Epidermal melanocyte (primary cell): ENCODE results near the gene AUH.

Experiments
- DNase-seq: peaks from one replicate; pipeline ENCODE4 v3.0.0; 2011; ENCODE audit warnings: low spot score; ENCODE audit not compliant: insufficient read length

AUH gene

DNA sequence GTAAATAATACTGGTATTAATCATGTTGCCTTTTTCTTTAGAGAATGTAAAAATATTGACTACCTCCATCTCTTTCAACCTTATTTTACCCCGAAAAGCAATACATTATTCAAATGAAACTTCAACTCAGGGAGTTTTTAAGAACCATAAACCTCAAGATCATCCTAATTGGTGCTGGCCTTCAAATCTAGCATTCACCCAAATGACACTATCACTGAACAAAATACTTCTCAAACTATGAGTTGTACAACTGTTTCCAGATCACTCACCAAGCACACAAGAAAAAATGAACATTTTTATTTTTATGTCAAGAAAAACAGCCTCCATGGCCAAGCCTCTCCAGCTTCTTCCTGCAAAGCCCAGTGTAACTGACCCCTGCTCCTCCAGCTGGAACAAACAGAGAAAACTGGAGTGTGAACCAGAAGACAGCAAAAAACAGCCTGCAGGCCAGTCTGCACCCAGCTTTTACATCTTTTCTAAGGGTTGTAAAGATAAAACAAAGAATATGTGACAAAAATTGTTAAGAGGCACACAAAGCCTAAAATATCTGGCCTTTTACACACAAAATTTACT lies 21.2 kb downstream of the AUH start:
- DNase-seq, result no peak

DNA sequence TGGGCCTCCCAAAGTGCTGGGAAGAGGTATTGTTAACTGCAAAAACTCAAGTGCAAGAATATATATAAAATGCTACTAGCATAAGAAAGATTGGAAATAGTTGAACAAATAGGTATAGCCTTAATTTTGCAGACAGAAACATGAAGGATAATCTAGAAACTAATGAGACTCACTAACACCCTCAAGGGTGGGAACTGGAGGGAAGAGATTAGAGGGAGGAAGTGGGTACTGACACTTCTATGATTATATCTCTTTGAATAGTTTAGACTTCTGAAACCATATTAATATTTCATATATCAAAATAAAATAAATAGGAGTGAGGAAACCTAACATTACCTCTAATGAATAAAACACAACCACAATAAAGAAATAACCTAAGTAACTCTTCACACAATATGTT lies 23.0 kb downstream of the AUH start:
- no peak for DNase-seq

DNA sequence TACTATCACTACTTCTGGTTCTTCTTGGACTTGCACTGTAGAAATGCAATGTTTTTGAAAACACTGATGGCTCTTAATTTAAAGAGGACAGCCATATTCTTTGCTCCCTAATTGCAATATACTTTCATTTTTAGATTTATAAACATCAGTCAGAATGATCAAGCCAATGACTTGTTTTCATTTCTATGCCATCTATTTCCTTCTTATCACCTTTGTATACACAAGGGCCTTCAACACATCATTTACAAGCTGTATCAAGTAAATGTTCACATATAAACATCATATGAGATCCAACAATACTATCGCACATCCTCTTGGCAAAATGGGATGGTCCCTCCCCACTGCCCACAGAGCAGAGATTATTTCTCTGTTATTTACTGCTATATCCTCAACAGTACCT lies 24.9 kb downstream of the AUH start:
- DNase-seq, result no peak

DNA sequence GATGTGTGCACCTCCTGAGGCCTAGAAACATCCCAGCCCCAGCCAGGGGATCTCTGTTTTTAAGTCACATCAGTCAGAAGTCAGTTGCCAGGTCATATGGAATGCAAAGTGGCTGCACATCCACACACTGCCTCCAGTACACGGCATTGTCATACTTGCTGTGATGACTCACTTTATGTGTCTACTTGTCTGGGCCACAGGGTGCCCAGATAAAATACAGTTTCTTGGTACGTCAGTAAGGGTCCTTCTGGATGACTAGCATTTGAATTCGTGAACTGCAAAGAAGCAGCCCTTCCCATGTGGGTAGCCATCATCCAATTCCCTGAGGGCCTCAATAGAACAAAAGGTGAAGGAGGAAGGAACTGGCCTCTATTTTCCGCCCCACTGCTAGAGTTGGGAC lies 27.7 kb downstream of the AUH start:
- no peak for DNase-seq

DNA sequence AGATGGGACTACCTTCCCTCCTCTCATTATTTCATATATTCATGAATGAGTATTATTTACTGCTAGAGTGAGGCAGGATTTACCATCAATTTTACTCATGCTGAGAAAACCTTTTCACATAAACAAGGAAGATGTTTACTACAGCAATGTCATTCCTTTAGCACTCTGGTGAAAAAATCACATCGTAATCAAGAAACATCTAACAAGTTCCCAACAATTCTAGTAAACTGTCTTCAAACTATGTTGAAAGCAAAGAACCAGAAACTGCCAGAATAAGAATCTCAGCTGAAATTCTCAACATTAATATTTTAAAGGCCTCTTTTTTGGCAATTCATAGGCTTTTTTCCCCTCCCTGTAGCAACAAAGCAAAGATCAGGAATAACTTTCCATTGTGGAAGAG lies 28.2 kb downstream of the AUH start:
- DNase-seq, result no peak

DNA sequence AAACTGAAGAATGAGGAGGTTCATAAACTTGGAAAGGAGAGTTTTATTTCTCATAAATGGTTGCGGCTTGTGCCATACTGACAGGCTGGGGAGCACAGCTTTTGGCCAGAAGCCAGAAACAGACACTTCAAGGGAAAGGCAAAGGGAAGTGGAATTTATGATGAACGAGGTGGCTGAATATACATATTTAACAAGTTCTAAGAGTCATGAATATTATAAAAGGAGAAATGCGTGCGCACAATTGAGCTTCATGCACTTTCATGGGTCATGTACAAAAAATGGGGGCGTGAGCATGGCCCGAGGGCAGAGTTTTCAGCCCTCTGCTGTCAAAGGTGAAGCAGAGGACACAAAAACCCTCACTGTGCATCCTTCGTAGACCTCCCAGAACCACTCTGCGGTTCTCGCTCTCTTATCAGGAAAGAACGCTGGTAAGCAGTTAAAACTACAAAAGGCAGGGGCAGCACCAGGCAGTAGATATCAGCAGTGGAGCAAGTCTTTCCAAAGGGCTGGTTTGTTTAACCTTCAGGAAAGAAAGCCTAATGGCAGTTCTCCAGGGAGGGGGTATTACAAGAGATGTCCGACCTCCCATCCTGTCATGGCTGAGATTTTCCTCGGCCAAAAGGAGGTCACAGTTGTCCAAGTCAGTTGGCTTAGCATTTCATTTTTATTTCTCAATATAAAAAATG lies 29.0 kb downstream of the AUH start:
- no peak for DNase-seq

DNA sequence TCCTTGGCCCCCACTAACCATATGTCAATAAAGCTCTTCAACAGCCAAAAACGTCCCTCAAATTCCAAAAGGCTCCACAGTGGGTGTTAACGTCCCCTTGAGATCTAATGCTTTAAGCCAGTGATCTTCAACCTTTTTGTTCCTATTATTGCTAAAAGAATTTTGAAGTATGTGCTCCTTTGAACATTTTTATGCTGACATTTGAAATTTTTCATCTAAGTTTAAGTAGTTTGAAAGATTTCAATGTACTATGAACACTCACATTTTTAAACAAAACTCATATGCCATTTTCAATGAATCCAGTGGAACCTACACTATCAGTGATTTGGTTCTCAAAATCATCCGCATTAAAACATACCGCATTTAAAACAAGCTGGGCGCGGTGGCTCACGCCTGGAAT lies 29.9 kb downstream of the AUH start:
- no peak for DNase-seq

DNA sequence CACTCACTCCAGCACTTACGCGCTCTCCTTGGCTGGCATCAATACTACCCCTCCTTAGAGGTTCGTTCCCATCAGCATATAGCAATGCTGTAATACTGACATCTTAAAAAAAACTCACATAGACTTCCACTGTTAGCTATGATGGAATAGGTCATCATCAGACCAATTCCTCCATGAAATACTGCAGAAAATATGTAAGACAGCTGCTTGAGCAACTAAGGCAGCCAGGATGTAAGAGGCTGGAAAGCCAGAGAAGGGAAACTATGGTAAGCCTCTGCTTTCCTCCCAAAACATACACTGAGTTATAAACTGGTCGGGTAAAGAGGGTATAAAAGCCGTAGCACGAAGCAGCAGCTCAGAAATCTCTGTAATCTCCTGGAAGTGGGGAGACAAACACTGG lies 33.5 kb downstream of the AUH start:
- DNase-seq, result no peak

DNA sequence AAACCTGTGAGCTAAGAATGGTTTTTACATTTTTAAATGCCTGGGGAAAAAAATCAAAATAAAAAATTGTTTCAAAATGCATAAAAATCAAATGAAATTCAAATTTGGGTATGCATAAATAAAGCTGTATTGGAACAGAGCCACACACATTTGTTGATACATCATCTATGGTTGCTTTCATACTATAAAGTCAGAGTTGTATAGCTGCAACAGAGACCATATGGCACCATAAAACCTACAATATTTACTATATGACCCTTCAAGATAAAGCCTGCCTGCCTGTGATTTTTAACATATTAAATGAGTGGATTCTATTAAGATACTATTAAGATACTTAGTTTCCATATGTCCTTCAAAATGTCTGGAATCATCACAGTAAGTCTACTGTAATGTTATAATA lies 40.0 kb downstream of the AUH start:
- no peak for DNase-seq

DNA sequence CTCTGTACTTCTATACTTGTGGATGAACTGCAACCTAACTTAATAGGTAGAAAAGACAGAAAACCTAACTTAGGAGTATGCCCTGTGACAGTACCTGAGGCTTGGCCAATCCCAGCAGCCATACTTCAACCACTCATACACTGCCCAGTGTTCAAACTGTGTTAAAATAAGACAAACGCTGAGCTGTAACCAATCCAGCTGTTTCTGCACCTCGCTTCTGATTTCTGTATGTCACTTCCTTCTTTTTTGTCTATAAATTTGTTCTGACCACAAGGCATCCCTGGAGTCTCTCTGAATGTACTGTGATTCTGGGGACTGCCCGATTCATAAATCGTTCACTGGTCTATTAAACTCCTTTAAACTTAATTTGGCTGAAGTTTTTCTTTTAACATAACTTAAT lies 41.4 kb downstream of the AUH start:
- no peak for DNase-seq

DNA sequence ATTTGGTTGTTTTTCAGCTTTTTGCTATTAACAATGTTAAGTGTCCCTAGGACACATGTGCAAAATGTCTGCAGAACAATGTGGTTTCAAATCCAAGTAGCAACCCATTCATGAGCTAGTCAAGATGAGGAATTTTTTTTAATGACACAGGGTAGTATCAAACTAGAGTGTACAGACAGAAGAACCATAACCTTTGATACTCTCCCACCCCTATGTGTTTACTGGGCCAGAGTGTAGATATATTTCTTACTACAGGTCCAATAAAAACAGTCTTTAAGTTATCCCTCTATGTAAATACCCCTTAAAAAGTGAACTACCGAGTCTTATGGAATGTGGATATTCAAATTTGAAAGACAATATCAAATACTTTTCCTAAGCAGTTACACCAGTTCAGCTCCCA lies 45.6 kb downstream of the AUH start:
- DNase-seq, result no peak

DNA sequence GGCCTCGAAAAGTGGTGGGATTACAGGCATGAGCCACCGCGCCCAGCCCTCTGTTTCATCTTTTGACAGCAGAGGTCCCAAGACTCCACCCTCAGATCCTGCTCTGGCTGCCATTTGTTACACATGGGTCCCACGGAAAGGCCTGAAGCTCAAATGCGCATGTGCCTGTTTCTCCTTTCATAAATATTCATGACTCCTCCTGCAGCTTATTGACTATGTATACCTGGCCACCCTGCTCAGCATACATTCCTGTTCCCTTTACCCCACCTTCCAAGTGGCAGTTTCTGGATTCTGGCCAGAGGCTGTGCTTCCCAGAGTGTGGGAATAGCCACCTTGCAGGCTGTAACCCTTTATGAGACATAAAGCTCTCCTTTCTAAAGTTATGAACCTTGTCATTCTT lies 46.5 kb downstream of the AUH start:
- no peak for DNase-seq

DNA sequence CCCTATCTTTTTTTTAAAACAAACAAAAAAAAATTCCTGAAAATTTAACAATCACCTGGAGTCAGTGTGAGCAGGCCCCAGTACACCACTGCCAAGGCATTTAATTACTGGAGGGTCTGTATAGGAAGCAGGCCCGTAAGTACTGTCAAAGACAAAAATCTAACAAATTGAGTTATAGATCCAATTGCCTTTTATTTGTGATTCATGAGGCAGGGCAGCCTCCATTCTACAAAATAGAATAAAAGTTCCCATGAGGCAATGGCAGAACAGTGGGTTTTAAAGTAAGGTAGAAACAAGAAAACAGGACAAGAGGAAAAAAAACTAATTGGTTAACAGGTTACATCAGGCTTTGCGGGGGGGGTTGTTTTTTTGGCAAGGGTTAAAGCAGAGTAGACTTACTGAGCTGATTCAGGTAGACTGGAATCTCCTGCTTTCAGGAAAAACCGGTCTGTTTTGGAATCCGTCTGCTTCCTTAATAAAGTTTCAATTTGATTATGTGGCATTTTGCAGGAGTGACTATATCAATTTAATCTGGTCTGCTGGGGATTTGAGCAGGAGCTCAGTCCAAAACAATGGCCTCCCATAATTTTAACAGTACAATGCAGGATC lies 48.9 kb downstream of the AUH start:
- DNase-seq, result no peak

DNA sequence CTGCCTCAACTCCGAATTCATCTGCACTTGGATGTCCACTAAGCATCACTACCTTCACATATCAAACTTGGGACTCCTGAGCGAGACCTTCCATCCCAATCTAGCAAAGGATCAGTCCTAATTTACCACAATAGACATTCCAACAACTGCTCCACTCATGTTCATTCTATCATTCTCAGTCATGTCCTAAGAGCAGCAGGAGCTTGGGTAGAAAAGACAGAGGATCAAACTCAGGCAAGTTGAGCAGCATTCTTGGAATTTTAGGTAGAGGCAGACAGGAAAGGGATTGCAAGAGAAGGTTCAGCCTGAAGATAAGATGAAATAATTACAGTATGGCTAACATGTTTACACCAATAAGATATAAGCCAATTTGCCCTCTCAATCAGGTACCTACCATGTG lies 51.7 kb downstream of the AUH start:
- no peak for DNase-seq

DNA sequence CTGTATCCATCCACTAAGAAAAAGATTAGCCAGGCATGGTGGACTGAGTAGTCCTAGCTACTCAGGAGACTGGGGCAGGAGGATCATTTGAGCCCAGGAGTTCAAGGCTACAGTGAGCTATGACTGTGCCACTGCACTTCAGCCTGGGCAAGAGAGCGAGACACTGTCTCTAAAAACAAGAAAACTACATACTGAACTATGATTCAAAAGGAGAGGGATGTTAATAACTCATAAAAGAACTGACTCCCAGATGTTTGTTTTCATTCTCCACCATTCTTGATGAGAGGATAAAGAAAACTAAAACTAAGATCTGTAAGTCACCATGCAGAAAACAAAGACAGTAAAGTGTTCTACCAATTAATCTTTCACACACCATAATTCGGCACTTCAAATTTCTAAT lies 53.5 kb downstream of the AUH start:
- no peak for DNase-seq

DNA sequence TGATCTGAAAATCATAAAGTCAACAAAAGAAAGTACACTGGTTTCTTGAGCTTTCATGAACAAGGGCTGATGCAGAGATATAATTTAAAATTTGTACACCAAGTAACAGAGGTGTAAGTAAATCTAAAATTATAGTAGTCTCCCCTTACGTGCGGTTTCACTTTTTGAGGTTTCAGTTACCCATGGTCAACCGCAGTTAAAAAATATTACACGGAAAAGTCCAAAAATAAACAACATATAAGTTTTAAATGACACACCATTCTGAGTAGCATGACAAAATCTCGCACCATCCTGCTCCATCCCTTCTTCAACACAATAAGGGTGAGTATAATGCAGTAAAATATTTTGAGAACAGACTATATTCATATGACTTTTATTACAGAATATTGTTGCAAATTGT lies 54.4 kb downstream of the AUH start:
- no peak for DNase-seq

DNA sequence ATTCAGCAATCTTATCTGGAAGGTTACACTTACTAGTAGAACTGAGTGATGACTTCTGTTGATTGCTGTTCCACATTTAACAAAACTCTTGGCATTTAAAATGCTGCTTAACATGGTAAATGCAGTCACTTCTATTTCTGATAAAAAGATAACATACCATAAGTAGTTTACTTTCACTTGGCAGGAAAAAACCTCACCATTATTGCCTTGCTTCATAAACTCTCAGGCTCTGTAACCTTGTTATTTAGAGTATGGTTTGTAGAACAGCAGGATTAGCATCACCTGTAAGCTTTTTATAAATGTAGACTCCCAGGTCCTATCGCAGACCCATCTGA lies 55.5 kb downstream of the AUH start:
- DNase-seq, result no peak

DNA sequence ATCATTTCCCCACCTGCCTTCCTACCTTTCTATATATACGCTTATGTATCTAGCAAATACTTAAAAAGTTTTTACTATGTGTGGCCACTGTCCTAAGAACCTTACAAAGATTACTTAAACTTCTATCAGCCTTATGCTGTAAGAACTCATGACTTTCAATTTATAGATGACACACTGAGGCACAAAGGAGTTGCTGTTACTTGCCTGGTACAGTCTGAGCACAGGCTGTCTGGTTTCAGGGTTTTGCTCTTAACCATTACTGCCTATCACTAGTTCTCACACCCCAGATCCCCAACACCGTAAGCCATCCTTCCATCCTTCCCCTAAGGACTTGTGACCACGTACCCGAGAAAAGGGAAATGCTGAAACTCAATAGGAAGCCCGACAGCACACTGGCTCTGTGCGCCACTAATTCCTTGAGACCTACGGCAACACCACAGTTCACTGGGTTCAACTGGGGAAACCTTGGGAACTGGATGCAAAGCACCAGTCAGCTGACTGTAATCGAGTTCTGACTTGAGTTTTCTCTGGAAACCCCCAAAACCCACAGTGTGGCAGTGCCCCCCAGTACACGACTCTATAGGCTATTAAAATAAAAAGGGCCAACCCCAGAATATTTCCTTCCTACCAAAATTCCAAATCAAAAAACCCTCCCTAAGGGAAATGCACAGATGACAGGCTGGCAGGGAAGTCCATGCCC lies 56.0 kb downstream of the AUH start:
- DNase-seq, result no peak

DNA sequence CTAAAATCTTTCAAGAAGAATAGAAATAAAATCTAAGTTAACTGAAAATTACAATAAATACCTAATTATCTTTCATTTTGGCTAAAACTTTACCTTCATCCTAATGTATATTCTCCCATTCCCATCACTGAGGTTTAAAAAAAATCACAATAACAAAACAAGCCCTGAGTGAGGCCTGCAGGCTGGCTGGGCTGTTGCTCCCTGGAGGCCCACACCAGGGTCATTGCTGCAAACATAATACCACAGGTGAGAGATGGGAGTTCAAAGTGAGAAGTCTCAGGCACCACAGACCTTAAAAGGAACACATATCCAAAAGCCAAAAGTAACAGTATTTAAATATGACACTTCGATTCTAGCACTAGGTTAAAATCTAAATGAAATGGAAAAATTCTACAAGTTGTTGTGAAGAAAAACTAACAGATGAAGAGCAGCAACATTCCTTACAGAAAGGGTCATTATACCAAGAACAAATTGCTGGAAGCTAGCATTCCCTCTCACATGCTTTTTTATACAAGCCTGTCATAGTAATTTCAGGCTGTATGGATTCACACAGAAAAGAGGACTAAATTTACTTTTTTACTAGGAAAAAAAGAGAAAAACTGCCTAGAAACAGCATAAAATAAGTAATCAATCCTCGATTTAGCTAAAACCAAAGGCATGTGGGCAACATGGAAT lies 57.8 kb downstream of the AUH start:
- DNase-seq, result no peak

DNA sequence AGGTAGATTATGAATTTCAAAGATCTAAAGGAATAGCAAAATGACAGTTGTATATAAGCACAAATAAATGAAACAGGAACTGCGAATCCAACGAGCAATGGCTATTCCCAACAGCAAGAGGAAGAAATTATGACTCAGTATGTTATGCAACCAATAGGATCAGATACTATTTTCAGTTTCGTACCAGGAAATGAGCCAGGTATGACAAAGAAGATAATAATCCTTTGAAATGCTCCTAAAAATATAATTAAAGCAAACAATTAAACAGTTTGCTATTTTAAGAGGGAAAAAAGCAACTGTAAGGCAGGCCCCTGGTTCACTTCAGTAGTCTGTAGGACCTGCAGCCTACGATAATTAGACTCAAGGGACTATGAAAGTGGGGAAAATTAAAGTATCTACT lies 58.9 kb downstream of the AUH start:
- no peak for DNase-seq

DNA sequence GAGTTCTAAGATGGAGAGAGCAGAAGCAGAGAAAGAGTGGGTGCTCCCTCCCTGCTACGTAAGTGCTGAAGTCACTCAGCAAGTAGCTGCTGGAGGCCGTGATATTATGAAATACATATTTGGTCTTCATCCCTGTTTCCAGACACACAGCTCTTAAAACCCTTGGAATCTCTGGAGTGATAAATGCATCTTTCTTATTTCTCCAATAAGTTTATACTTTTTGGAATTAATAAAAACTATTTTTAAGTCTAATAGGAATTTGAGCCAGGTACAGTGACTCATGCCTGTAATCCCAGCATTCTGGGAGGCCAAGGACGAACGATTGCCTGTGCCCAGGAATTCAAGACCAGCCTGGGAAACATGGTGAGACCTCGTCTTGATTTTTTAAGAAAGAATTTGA lies 60.6 kb downstream of the AUH start:
- DNase-seq, result no peak

DNA sequence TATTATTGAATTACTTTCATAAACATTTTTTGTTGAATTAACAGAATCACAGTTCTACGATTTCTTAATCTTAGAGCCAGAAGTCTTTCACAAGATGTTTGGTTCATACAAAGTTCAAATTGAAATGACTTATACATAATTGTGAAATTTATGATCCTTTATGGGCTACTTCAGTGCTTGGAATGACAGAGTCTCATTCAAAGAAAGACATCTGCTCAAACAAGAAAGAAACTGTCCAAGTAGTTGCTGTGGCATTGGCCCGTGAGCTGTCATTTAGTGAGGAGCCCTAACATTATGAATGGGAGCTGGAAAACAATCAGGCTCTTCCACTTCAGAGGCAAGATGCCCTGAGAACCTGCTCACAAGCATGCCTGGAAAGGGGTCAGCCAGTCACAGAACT lies 63.4 kb downstream of the AUH start:
- no peak for DNase-seq
